HG03103 (cell line): ENCODE data around the gene ACMSD.
"Not testable (repeated sequence)": the region's sequence is repeated elsewhere in the genome, so short reads cannot be mapped to it uniquely, and the experiment has no call there.

ENCODE experiments used
- ATAC-seq: cut with Tn5 transposase; IDR thresholded peaks from one replicate; pipeline ENCODE4 v1.9.1; 2021; ENCODE audit warnings: low read depth; ENCODE audit not compliant: unreplicated experiment

ACMSD gene

DNA sequence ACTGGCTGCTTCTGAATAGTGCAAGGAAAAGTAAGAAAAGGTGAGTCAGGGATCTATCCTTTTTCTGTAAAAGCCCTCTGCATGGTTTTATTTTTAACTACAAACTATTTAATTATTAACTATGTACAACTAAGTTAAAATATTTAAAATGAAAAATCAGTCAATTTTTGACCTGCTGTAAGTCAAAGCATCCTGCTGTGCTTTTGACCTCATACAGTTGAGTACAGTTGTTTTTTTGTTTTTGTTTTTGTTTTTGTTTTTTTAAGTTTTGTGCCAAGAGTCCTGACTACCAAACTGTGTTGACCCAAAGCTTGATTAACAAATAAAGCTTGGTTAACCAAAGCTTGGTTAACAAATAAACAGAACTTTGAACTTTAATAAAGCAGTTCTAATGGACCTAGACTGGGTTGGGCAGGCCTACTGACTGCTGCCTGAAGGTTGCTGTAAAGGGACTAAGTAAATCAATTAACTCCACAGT, at the start of gene ACMSD:
TSS of gene ACMSD (plus strand) at position 474 of the 478 bp plus-strand sequence. CDS start 67 bp downstream, outside the sequence.
- ATAC-seq: no peak

DNA sequence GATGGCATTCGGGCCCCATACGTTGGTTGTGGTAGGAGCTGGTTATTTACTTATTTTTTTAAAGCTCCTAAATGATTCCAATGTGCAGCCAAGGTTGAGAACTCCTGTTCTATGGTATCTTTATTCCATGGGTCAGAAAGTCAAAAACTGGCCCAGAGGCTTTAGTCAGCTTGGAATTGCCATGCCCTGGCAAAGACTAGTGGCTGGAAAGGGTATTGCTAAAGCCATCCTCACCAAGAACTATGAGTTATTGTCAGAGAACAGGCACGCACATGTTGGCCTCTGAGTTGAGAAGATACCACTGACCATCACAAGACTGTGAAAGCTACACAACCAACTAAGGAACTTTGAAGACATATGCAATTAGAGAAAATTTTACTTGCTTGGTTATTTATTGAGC, 47.9 kb upstream of the ACMSD start:
- ATAC-seq: no peak

DNA sequence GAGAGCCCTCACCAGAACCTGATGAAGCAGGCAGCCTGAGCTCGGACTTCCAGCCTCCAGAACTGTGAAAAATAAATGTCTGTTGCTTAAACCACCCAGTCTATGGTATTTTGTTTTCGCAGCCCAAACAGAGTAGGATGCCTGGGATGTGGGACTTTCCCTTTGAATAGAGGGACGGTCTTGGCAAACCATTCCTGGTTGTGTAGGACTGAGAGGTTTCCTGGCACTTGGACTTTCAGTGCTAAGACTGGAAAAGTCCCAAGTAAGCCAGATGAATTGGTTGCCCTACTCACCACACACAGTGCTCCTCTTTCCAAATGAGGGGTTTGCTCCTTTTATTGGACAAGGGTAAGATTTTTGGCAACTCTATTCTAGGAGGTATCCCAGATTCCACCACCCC, 46.8 kb upstream of the ACMSD start:
- no peak for ATAC-seq

- no peak for ATAC-seq
These were observed 46.2 kb upstream of the ACMSD start for GRCh38 chr2:134792186-134792585.

GRCh38 chr2:134795765-134796164, 42.7 kb upstream of the ACMSD start:
- ATAC-seq: no peak

DNA sequence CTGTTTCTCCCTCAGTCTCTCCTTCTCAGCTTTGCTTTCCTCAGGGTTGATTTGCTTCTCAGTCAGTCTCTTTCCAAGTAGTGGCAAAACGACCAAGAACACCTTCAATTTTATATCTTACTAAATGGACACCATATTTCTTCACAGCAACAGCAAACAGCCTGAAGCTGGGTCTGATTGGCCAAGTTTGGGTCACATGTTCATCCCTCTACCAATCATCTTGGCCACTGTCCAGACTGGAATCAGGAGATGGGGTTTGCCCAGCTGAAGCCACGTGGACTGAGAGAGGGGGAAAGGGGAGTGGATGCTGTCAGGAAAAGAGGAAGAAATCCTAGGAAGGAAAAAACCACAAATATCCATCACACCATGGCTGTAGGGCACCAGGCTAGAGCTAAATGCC, 42.0 kb upstream of the ACMSD start:
- ATAC-seq: no peak

DNA sequence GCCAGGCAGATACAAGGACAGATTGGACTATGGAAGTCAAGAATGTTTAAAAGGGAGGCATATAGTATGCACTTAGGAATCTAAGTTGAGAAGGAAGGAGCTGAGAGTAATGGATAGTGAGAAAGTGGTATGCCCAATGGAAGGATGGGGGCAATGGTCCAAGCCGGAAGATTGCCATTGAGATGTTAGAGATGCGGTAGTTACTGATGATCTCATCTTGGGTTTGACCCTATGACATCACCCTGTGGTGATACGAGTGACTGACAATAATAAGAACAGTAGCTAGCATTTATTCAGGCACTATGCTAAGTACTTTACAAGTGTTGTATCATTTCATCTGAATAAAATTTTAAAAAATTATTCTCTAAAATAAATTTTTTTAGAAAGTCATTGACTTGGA, 38.5 kb upstream of the ACMSD start:
- no peak for ATAC-seq

DNA sequence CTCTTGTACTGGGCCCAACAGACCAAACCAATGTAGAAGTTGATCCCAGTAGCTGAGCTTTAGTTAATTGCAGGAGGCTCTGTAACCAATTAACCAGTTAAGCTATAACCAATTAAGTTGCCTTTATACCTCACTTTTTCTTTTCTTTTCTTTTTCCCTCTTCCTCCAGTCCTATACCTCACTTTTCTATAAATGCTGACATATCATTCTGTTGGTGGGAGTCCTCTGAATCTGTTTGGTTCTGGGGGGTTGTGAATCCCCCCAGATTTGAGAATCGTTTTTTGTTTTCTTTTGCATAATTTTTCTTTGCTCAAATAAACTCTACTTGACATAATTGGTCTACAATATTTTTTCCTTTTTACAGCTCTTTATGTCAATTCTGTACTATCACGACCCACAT, 38.1 kb upstream of the ACMSD start:
- no peak for ATAC-seq

GRCh38 chr2:134803609-134804405, 34.6 kb upstream of the ACMSD start:
- not testable (repeated sequence) for ATAC-seq

DNA sequence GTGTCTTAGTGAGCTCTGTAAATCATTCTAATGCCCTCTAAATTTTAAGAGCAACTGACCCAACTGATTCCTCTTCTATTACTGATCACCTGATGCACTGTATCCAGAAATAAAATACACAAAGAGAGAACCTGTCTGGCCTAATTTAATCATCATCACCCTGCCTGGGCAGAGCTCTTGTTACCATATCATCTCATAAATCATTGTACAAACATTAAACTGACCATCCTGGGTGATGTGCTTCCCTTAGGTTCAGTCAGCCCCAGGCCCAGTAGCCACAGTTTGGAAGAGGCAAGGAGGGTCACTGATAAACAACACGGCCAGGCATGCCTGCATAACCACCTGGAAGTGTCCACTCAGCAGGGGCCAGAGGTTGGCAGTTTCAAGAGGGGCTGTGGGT, 22.7 kb upstream of the ACMSD start:
- no peak for ATAC-seq

DNA sequence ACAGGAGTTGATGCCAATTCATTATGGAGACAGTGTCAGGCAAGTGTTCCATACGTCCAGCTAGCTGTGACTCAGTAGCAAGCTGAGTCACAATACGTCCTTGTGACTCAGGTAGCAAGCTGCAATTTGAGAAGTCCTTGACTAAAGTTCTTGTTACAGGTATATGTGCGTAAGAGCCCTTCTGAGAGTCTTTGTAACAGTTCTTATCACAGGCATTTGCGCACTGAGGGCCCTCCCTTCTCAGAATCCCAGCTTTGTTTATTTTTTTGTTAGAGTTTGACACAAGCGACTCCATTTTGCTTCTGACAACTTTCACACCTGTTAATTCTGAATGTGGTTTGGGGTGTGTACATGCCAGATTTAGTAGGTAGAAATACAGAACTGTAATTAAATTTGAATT, 20.1 kb upstream of the ACMSD start:
- ATAC-seq: no peak

- no peak for ATAC-seq
These were observed 19.1 kb upstream of the ACMSD start for GRCh38 chr2:134819334-134819733.

DNA sequence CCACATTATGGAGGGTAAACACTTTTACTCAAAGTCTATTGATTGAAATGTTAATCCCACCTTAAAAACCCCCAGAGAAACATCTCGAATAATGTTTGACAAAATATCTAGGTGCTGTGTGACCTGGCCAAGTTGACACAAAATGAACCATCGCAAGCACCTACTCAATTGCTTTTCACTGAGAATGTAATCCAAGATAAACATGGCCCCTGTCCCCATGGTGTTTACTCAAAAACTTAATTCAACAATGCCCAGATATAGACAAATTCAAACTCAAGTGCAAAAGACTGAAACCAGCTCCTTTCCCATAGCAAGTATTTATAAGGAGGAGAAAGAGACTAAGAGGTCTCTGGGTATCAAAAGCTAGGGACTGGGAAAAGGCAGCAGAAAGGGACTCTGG, 15.0 kb upstream of the ACMSD start:
- ATAC-seq: no peak

- no peak for ATAC-seq
These were observed 14.6 kb upstream of the ACMSD start for GRCh38 chr2:134823832-134824231.

- not testable (repeated sequence) for ATAC-seq
These were observed 12.7 kb upstream of the ACMSD start for GRCh38 chr2:134825716-134826115.

DNA sequence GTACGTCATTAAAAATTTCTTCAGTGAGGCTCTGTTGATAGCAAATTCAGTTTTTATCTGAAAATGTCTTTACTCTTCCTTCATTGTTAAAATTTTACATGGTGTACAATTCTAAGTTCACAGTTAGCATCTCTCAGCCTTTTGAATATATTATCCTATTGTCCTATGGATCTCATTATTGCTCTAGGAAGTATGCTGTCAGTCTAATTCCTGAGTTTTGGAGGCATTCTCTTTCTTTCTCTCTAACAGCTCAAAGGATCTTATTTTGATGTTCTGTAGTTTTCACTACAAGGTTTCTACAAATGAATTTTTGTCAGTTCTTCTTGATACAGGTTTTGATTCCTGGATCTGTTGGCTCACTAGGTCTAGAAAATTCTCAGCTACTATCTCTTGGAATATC, 2.9 kb upstream of the ACMSD start:
- no peak for ATAC-seq

GRCh38 chr2:134836986-134837385, 1.4 kb upstream of the ACMSD start:
- ATAC-seq: no peak

- ATAC-seq: no peak
These were observed 1.2 kb downstream of the ACMSD start for GRCh38 chr2:134839649-134840048.

DNA sequence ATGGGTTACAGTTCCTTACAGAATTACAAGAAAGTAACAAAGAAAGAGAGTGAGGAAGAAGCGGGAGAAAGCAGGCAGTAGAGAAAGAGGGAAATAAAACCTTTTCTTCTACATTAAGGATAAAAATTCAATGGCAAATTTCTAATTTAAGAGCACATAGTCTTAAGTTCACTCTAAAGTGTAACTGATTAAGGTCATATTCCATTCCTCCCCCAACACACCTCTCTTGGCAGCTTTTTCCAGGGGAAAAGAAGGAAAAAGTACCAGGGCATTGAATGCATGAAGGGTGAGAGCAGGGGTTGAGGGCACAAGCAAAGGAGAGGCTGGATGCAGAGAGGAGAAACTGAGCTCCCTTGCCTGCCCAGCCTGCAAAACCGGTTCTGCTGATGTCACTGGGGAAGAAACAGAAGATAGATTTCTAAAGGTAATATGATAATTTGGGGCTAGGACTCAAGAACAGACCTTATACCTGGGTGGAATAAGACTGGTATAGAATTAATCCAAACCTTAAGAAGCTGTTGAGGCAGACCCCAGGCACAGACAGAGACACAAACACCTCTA, 4.6 kb downstream of the ACMSD start:
- no peak for ATAC-seq

DNA sequence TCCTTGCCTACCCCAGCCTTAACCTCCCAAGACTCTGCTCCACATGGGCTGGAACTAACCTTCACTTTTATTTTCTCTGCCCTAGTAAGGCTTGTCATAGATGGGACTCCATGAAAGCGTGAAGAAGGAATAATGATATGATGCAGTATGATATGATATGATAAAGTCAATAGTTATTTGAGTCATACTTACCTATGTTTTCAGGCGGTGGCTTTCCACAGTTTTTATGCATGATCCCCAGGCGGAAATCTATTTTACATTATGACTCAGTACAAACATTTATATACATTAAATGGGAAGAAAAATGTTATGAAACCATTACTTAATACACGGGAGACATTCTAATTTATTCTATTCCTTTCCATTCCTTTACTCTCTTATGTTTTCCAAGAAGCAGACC, 5.6 kb downstream of the ACMSD start:
- ATAC-seq: no peak

- ATAC-seq: no peak
These were observed 6.6 kb downstream of the ACMSD start for GRCh38 chr2:134845028-134845427.

GRCh38 chr2:134845719-134846118, 7.3 kb downstream of the ACMSD start:
- no peak for ATAC-seq
